Ishikawa (cell line): ENCODE data around the gene ATG16L2.

Experiments
- CEBPB ChIP-seq: IDR thresholded peaks from 2 replicates; pipeline ENCODE4 v1.6.1; 2012
- CREB1 ChIP-seq: IDR thresholded peaks from 2 replicates; pipeline ENCODE4 v1.6.1; 2012; ENCODE audit warnings: low read depth
- EGR1 ChIP-seq: IDR thresholded peaks from 2 replicates; pipeline ENCODE4 v1.6.1; 2012
- EP300 ChIP-seq: IDR thresholded peaks from 2 replicates; pipeline ENCODE4 v1.6.1; 2012; ENCODE audit warnings: borderline replicate concordance
- FOXM1 ChIP-seq: IDR thresholded peaks from 2 replicates; pipeline ENCODE4 v1.6.1; 2012; ENCODE audit warnings: low read depth, borderline replicate concordance
- MAX ChIP-seq: IDR thresholded peaks from 2 replicates; pipeline ENCODE4 v1.6.1; 2012
- NFIC ChIP-seq: IDR thresholded peaks from 2 replicates; pipeline ENCODE4 v1.6.1; 2012
- RAD21 ChIP-seq: IDR thresholded peaks from 2 replicates; pipeline ENCODE4 v1.6.1; 2012; ENCODE audit warnings: low read depth
- REST ChIP-seq: IDR thresholded peaks from 2 replicates; pipeline ENCODE4 v1.6.1; 2012; ENCODE audit warnings: low read depth, mild to moderate bottlenecking
- TAF1 ChIP-seq: IDR thresholded peaks from 2 replicates; pipeline ENCODE4 v1.6.1; 2012; ENCODE audit warnings: low read depth, mild to moderate bottlenecking
- TCF12 ChIP-seq: IDR thresholded peaks from 2 replicates; pipeline ENCODE4 v1.6.1; 2012; ENCODE audit warnings: low read depth
- TEAD4 ChIP-seq: IDR thresholded peaks from 2 replicates; pipeline ENCODE4 v1.6.1; 2012
- USF1 ChIP-seq: IDR thresholded peaks from 2 replicates; pipeline ENCODE4 v1.6.1; 2012
- YY1 ChIP-seq: IDR thresholded peaks from 2 replicates; pipeline ENCODE4 v1.6.1; 2012; ENCODE audit warnings: low read depth
- ZBTB7A ChIP-seq: IDR thresholded peaks from 2 replicates; pipeline ENCODE4 v1.6.1; 2012; ENCODE audit warnings: low read depth

ATG16L2 gene

GRCh38 chr11:72829178-72829577 is 15.0 kb downstream of the ATG16L2 start:
- TF ChIP-seq TEAD4 (no peak), TAF1 (no peak), EGR1 (no peak), EP300 (no peak), YY1 (no peak), ZBTB7A (no peak), USF1 (no peak), REST (no peak)

GRCh38 chr11:72829884-72830533 is 15.8 kb downstream of the ATG16L2 start:
- TF ChIP-seq TEAD4 (no peak), TCF12 (no peak), CEBPB (no peak), USF1 (no peak), CREB1 (no peak), REST (no peak), NFIC (no peak), RAD21 (no peak), FOXM1 (no peak), YY1 (no peak), EP300 (no peak), MAX (no peak), ZBTB7A (no peak), EGR1 (no peak), TAF1 (no peak)

- TF ChIP-seq CREB1 (no peak), RAD21 (peak; percentile 98), MAX (peak; percentile 54)
Measured at GRCh38 chr11:72831521-72832300, 17.5 kb downstream of the ATG16L2 start.

GRCh38 chr11:72832301-72833082 is 18.3 kb downstream of the ATG16L2 start:
- TF ChIP-seq EGR1 (no peak), FOXM1 (no peak), YY1 (no peak), CREB1 (no peak), REST (no peak), MAX (no peak), TCF12 (no peak), ZBTB7A (no peak), NFIC (no peak), TEAD4 (no peak), TAF1 (no peak), EP300 (no peak), RAD21 (no peak), USF1 (no peak)
